HepG2 (cell line): Measurements from ENCODE around the gene COQ8A. TPM values are rescaled to one million over a fixed set of nuclear protein-coding genes. Genes with fewer than 3 reads are reported as not detected.

Experiments
- ATF3 ChIP-seq: sonication (generic); formaldehyde crosslinking; IDR thresholded peaks from 2 replicates; pipeline ENCODE4 v1.4.0; 2020; ENCODE audit warnings: missing genetic modification reagents
- CAMTA2 ChIP-seq: sonication (generic); formaldehyde crosslinking; IDR thresholded peaks from 2 replicates; pipeline ENCODE4 v1.4.0; 2020; ENCODE audit warnings: mild to moderate bottlenecking, missing genetic modification reagents, borderline replicate concordance
- FOXM1 ChIP-seq: sonication (generic); formaldehyde crosslinking; IDR thresholded peaks from 2 replicates; pipeline ENCODE4 v1.5.0; 2020; ENCODE audit warnings: missing genetic modification reagents
- IRX3 ChIP-seq: sonication (generic); formaldehyde crosslinking; IDR thresholded peaks from 2 replicates; pipeline ENCODE4 v1.8.1; 2023; ENCODE audit warnings: mild to moderate bottlenecking, low read depth, missing genetic modification reagents, borderline replicate concordance
- KAT8 ChIP-seq: IDR thresholded peaks from 2 replicates; pipeline ENCODE4 v1.6.1; 2016; ENCODE audit warnings: missing genetic modification reagents, missing compliant biosample characterization
- PRDM15 ChIP-seq: sonication (generic); formaldehyde crosslinking; IDR thresholded peaks from 2 replicates; pipeline ENCODE4 v1.4.0; 2020; ENCODE audit warnings: missing genetic modification reagents
- TEF ChIP-seq: sonication (generic); formaldehyde crosslinking; IDR thresholded peaks from 2 replicates; pipeline ENCODE4 v1.5.0; 2020; ENCODE audit warnings: missing genetic modification reagents
- TGIF2 ChIP-seq: IDR thresholded peaks from 2 replicates; pipeline ENCODE4 v1.6.1; 2016; ENCODE audit warnings: control low read depth, missing compliant biosample characterization
- TRIM22 ChIP-seq: fragments of 450-650 bp; IDR thresholded peaks from 2 replicates; pipeline ENCODE4 v1.6.1; 2017
- ZNF101 ChIP-seq: sonication (generic); formaldehyde crosslinking; IDR thresholded peaks from 2 replicates; pipeline ENCODE4 v1.4.0; 2020; ENCODE audit warnings: mild to moderate bottlenecking, low read depth, missing genetic modification reagents, borderline replicate concordance
- ZNF282 ChIP-seq: fragments of 450-650 bp; IDR thresholded peaks from 2 replicates; pipeline ENCODE4 v1.6.1; 2018; ENCODE audit not compliant: partially characterized antibody
- ZNF33B ChIP-seq: sonication (generic); formaldehyde crosslinking; IDR thresholded peaks from 2 replicates; pipeline ENCODE4 v1.5.1; 2020; ENCODE audit warnings: mild to moderate bottlenecking, missing genetic modification reagents
- ZNF350 ChIP-seq: sonication (generic); formaldehyde crosslinking; IDR thresholded peaks from 2 replicates; pipeline ENCODE4 v1.4.0; 2020; ENCODE audit warnings: mild to moderate bottlenecking, low read depth, missing genetic modification reagents, borderline replicate concordance
- ZNF609 ChIP-seq: sonication (generic); formaldehyde crosslinking; IDR thresholded peaks from 2 replicates; pipeline ENCODE4 v1.4.0; 2020; ENCODE audit warnings: mild to moderate bottlenecking, missing genetic modification reagents, borderline replicate concordance
- ZNF629 ChIP-seq: sonication (generic); formaldehyde crosslinking; conservative IDR thresholded peaks from 2 replicates; pipeline ENCODE4 v1.5.0; 2020; ENCODE audit warnings: missing genetic modification reagents
- ZNF773 ChIP-seq: sonication (generic); formaldehyde crosslinking; IDR thresholded peaks from 2 replicates; pipeline ENCODE4 v1.4.0; 2020; ENCODE audit warnings: missing genetic modification reagents, borderline replicate concordance
- polyA plus RNA-seq, 8 experiments: library from polyadenylated mRNA; depleted of rRNA in 3 of 8; stranded (reverse) in 7 of 8; unstranded in 1 of 8; fragments of >200 nt; fragmentation: Illumina TruSeq in 4 of 8; extraction: Trizol in 4 of 8; gene quantifications; 2 replicates each; pipeline versions ENCODE4 v1.2.1 to v1.2.3, GENCODE V29; 2011 to 2016; ENCODE audit warnings: low read depth in 4 of 8, missing spikeins in 1 of 8, mixed read lengths in 1 of 8; ENCODE audit not compliant: insufficient read depth in 1 of 8
- total RNA-seq, 5 experiments: library from RNA; depleted of rRNA; stranded (reverse); fragments of >200 nt; fragmentation: Illumina TruSeq; extraction: Trizol; gene quantifications; 2 replicates each; pipeline ENCODE4 v1.2.3, GENCODE V29; 2016; ENCODE audit warnings: low read depth in 1 of 5
- TF ChIP-seq, protein P1 (sequence below): sonication (generic); formaldehyde crosslinking; IDR thresholded peaks from 2 replicates; pipeline ENCODE4 v1.4.0; 2020; ENCODE audit warnings: low read depth, mild to moderate bottlenecking, missing genetic modification reagents

Gene COQ8A
- total and polyA plus RNA-seq, 2 of the 13 experiments (the other 11 are each of a cell fraction or from before 2014, with no cell fraction given), result 60.4 to 88.7 TPM

GRCh38 chr1:226940029-226940805 lies at the start of gene COQ8A (continued):
- TF ChIP-seq ZNF609 (CRISPR knock-in tag) (no peak), ZNF350 (CRISPR knock-in tag) (peak; percentile 49; the same call in 1 of the 2 replicates), TRIM22 (no peak), FOXM1 (CRISPR knock-in tag) (no peak), KAT8 (CRISPR knock-in tag) (no peak; the same call in none of the 2 replicates), PRDM15 (CRISPR knock-in tag) (no peak; the same call in 1 of the 2 replicates), ZNF629 (CRISPR knock-in tag) (no peak), ZNF33B (CRISPR knock-in tag) (no peak), ATF3 (no peak), ZNF773 (CRISPR knock-in tag) (no peak), TEF (CRISPR knock-in tag) (no peak), ZNF101 (peak; percentile 32; the same call in 1 of the 2 replicates), IRX3 (no peak; the same call in 1 of the 2 replicates), ZNF282 (no peak), CAMTA2 (CRISPR knock-in tag) (no peak), TGIF2 (CRISPR knock-in tag) (0 out of 2 replicates have a peak, but pooled peaks have one; percentile 16)
- TF ChIP-seq, protein P1, sequence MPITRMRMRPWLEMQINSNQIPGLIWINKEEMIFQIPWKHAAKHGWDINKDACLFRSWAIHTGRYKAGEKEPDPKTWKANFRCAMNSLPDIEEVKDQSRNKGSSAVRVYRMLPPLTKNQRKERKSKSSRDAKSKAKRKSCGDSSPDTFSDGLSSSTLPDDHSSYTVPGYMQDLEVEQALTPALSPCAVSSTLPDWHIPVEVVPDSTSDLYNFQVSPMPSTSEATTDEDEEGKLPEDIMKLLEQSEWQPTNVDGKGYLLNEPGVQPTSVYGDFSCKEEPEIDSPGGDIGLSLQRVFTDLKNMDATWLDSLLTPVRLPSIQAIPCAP, result no peak
